HUDEP-2 (cell line): Measurements from ENCODE around the gene SYNPO2.

Experiments used
- DNase-seq, 76 experiments: peaks; one replicate each; lab custom pipeline; 2025; ENCODE audit not compliant: unreplicated experiment in 76 of 76; lab: John Stamatoyannopoulos, UW

SYNPO2 gene

GRCh38 chr4:118881512-118882146, 7.0 kb upstream of the SYNPO2 start:
- DNase-seq = no peak

- no peak for DNase-seq
Observed at GRCh38 chr4:118883861-118884260, 4.8 kb upstream of the SYNPO2 start.

DNA sequence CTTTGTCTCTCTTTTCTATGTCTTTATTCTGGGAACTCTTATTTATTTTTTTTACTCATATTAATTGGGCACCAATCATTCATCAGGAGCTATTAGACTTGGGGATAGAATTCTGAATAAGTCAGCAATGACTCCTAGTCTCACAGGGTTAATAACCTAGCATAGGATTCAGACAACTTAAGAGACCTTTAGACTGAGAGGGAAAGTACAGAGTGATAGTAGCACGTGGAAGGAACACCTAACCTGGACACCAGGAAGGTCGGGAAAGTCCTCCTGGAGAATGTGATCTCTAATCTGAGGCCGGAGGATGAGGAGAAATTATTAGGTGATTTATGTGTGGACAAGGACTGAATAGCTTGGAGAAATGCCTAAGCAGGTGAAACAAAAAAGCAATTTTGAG, 3.9 kb upstream of the SYNPO2 start:
- DNase-seq = no peak

DNA sequence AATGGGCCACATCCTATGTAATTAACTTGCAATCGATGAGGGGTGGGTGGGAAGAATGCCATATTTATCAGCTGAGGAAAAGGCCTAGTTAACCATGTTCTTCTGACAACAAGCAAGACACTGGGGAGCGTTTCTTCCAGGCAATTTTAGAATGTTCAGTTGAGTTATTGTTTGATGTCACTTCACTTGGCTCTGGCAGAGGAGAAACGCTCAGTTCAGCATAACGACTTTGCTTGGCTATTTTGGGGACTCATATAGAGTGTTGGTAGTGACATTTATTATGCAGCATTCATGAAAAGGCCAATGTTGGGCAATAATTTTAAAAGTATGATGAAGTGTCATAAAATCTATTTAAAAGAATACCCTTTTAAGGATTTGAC, 648 bp downstream of the SYNPO2 start:
- no peak for DNase-seq

- DNase-seq = no peak
Observed at GRCh38 chr4:118894034-118894433, 5.4 kb downstream of the SYNPO2 start.

DNA sequence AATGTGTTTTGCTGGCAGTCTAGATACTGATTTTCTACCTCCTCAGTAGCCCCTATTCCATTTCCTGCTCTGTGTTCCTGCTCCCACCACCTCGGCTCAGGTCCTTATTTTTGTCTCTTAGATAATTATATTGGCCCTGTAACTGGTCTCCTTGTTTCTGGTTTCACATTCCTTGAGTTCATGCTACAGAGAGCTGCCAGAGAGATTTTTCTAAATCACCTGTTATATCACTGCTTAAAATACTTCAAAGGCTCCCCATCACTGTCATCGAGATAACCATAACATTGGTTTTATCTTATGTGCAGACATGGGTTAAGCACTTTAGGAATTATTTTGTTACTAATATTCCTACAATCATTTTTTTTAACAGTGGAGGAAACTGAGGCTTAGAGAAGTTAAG, 9.6 kb downstream of the SYNPO2 start:
- no peak for DNase-seq

DNA sequence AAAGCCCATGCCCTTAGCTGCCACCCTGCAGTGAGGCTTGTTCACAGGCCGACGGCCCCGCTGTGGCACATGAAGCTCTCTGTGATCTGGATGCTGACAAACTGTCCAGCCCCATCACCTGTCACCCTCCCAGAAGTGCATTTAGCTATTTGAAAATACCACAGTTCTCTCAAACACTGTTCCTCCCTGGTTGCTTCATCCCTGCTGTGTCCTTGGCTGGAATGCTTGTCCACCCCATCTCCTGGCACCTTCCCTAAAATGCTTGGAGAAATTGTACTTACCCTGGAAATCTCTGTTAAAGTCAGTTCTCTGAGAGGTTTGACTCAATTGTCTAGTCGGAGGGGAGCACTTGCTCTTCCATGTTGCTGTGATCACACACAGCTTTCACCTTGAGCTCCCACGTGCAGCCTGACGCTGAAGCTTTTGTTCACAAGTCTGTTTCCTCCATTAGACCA, 10.1 kb downstream of the SYNPO2 start:
- no peak for DNase-seq

- no peak for DNase-seq
Observed at GRCh38 chr4:118904418-118904817, 15.8 kb downstream of the SYNPO2 start.

- peak in 3 of 76 experiments; percentile 1 to 14 (median 9) for DNase-seq
Observed at GRCh38 chr4:118904935-118905334, 16.3 kb downstream of the SYNPO2 start.

GRCh38 chr4:118905566-118905965, 16.9 kb downstream of the SYNPO2 start:
- DNase-seq = no peak

DNA sequence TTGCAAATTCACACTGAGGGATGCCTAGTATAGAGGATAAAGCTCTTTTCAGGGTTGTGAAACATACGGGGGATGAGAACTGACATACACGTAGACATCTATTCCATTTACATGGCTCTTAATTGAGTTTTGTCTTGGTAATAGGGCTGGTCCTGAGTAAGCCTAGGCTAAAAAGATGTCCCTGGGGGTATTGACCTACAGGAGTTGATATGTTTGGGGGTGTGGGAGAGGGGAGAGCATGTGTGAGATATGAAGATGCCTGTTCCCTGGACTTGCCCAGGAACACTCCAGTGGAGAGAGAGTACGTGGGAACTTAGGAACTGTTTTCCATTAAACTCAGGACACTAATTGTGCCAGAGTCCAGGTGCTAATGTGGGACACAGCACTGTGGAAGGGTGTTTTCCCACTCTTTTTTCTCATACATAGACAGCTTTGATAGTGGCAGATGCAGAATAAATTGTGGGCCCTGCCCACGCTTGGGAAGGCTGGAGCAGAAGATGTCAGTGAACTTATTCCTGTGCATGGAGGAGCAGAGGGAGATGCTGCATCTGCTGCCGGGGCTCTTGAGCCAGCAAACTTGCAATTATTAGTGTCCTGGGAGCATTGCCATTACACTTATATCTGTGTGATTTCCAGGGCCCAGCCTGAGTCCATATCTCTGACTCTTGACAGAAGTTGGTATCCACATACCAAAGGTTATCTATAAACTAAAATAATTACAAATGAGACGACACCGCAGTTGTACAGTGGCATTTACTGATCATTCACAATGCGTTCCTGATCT, 20.7 kb downstream of the SYNPO2 start:
- DNase-seq = no peak

GRCh38 chr4:118910221-118910620, 21.6 kb downstream of the SYNPO2 start:
- DNase-seq = no peak

- DNase-seq = no peak
Observed at GRCh38 chr4:118911238-118911703, 22.6 kb downstream of the SYNPO2 start.

- DNase-seq = no peak
Observed at GRCh38 chr4:118915468-118915867, 26.8 kb downstream of the SYNPO2 start.

DNA sequence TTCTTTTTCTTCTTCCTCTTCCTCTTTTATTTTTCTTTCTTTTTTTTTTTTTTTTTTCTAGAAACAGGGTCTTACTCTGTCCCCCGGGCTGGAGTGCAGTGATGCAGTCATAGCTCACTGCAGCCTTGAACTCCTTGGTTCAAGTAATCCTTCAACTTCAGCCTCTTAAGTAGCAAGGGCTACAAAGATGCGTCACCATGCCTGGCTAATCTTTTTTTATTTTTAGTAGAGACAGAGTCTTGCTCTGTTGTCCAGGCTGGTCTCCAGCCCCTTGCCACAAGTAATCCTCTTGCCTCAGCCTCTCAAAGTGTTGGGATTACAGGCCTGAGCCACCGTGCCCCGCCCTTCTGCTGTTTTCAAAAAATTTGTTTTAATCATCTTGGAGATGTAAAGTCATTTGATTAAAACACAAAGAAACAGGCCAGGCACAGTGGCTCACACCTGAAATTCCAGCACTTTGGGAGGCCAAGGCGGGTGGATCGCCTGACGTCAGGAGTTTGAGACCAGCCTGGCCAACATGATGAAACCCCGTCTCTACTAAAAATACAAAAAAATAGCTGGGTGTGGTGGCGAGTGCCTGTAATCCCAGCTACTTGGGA, 28.1 kb downstream of the SYNPO2 start:
- DNase-seq = no peak

GRCh38 chr4:118917582-118917981, 28.9 kb downstream of the SYNPO2 start:
- DNase-seq = no peak

DNA sequence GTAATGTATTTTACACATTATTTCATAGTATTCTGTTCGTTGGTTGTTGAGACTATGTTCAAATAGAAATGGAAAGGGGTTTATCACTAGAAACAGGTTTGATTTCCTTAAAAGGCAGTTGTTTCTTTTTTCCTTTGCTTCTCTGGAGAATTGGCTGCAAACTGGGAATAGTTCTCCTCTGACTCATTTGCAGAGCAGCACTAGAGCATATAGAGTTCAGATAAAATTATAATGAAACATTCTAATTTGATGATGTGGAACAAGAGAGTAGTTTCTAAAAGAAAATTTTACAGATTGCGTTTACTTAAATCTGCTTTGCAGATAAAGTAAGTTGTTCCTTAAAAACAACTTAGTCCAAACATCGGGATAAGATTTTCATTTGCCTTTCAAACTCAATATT, 29.7 kb downstream of the SYNPO2 start:
- DNase-seq = no peak

GRCh38 chr4:118920247-118920646, 31.6 kb downstream of the SYNPO2 start:
- DNase-seq = no peak

DNA sequence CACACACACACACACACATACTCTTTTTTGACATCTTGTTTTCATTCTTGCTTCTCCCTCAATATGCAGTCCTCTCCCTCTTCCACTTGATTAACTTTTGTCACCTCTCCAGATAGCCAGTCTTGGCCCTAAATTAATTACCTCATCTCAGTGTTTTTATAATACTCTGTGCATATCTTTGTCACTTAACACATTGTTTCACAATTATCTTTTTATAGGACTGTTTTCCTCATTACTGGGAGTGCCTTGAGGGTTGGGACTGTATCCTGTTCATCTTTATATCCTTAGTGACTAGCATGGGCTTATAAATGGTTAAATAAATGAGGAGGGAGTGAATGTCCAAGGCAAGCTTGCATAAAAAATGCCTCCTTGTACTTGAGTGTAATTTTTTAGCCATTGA, 33.1 kb downstream of the SYNPO2 start:
- no peak for DNase-seq

GRCh38 chr4:118923891-118924290, 35.2 kb downstream of the SYNPO2 start:
- DNase-seq = no peak

GRCh38 chr4:118927974-118928373, 39.3 kb downstream of the SYNPO2 start:
- no peak for DNase-seq

GRCh38 chr4:118930255-118930654, 41.6 kb downstream of the SYNPO2 start:
- no peak for DNase-seq
